Aorta (tissue), 5 donors: ENCODE measurements around the gene BACE2. TPM values are rescaled to one million over a fixed set of nuclear protein-coding genes. Genes with fewer than 3 reads are reported as not detected.

Experiments
- ATAC-seq: fragments of 200-7000 bp; cut with Tn5 transposase; one replicate; pipeline ENCODE4 v1.9.1; 2022; ENCODE audit warnings: moderate library complexity; ENCODE audit not compliant: low FRiP score
- DNase-seq, 2 donors: peaks; one replicate each; pipeline ENCODE4 v3.0.0-alpha.2; 2020
- H3K27ac ChIP-seq, 2 donors: one replicate each; pipeline ENCODE4 v1.5.1; 2013; ENCODE audit warnings: low read length in 2 of 2, mild to moderate bottlenecking in 2 of 2, moderate library complexity in 2 of 2, control low read depth in 1 of 2, inconsistent platforms in 1 of 2, low read depth in 1 of 2
- H3K27me3 ChIP-seq, 2 donors: one replicate each; pipeline ENCODE4 v1.6.1; 2013; ENCODE audit warnings: control low read depth in 1 of 2, low read length in 1 of 2, mild to moderate bottlenecking in 1 of 2, moderate library complexity in 1 of 2; ENCODE audit not compliant: insufficient read depth in 2 of 2, control insufficient read depth in 1 of 2
- H3K36me3 ChIP-seq, 2 donors: one replicate each; pipeline ENCODE4 v1.6.1; 2013; ENCODE audit warnings: control low read depth in 1 of 2, low read length in 1 of 2, mild to moderate bottlenecking in 1 of 2; ENCODE audit not compliant: insufficient read depth in 2 of 2, control insufficient read depth in 1 of 2
- H3K4me1 ChIP-seq, 2 donors: one replicate each; pipeline ENCODE4 v1.6.1; 2013; ENCODE audit warnings: low read length in 2 of 2, control low read depth in 1 of 2, mild to moderate bottlenecking in 1 of 2, moderate library complexity in 1 of 2; ENCODE audit not compliant: insufficient read depth in 2 of 2, control insufficient read depth in 1 of 2
- H3K4me3 ChIP-seq, 2 donors: one replicate each; pipeline ENCODE4 v1.5.1; 2013; ENCODE audit warnings: low read length in 2 of 2, control low read depth in 1 of 2, mild to moderate bottlenecking in 1 of 2
- H3K9me3 ChIP-seq: one replicate; pipeline ENCODE4 v1.6.1; 2013; ENCODE audit warnings: mild to moderate bottlenecking, low read length; ENCODE audit not compliant: control insufficient read depth
- WGBS, 2 donors: extraction: QIAGEN DNeasy Blood & Tissue Kit; methylation state at CpG; one replicate each; pipeline ENCODE4 v1.1.7; 2013; 5-methylcytosine and 5-hydroxymethylcytosine counted together
- intact Hi-C, 2 donors: fragments of 100-400 bp; cut with DNase I; formaldehyde crosslinking; loops; one replicate each; pipeline versions ENCODE4 v1.14.2 to v1.15.0; 2022
- polyA plus RNA-seq, 2 donors: library from polyadenylated mRNA; stranded (reverse); fragments of 200-250 nt; gene quantifications; one replicate each; pipeline ENCODE4 v1.2.3, GENCODE V29; 2013
- total RNA-seq, 2 donors: library from RNA; stranded (reverse); fragmentation: NEBNext Ultra II Directional; extraction: Animal tissue kit (Norgen Biotek cat#: 25700); gene quantifications; one replicate each; pipeline ENCODE4 v1.2.1, GENCODE V29; 2021
- donor health status: healthy with polysubstance abuse.
- donor health status: Bipolar disorder and iron deficiency.
- donor health status: DM: no; HTN: no; CAD: no.
- donor health status: DM: no; HTN: no; CAD: no.
- donor health status: DM: yes; HTN: yes; CAD: no.

BACE2 gene
- total and polyA plus RNA-seq, 4 donors = 26.2 to 151 (median 66.9) TPM

DNA sequence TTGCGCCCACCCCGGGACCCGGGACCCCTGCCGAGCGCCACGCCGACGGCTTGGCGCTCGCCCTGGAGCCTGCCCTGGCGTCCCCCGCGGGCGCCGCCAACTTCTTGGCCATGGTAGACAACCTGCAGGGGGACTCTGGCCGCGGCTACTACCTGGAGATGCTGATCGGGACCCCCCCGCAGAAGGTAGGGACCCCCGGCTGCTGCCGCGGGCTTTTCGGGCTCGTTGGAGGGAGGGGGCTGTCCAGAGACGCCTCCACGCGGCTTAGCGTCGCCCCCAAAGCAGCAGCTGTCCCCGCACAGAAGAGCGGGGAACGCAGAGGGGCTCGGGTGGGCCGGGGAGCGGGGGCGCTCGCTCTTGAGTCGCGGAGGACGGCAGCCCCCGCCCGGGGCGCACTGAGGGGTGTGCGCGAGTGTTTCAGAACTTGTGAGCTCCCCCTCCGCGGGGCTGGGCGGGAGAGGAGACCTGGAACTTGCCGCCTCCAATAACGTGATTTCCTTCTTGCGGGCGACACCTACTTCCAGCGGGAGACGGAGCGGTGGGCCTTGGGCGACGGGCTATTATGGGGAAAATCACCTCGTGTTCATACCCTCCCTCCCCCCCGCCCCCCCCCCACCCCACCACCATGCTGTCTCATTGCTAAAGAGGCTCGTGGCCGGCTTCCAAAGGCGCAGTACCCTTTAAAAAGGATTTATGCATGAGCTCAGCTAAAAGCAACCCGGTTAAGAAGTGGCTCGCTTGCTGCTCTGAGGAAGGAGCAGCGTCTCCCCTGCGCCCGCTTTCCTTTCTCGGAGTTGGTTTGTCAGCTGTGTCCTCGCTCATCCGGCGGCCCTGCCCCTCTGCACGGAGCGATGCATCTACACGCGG, 664 bp downstream of the BACE2 start:
- no peaks in the 10 kb centered on the region for H3K4me1 ChIP-seq
- WGBS, 2 donors = 0 to 1% methylated on average over 67 to 75 of the region's 75 CpGs
- intact Hi-C loops = loop anchor here (2.0 to 5.0 kb wide), 4 partner anchors 69 to 254 kb away; no protein-coding TSS in a partner anchor

DNA sequence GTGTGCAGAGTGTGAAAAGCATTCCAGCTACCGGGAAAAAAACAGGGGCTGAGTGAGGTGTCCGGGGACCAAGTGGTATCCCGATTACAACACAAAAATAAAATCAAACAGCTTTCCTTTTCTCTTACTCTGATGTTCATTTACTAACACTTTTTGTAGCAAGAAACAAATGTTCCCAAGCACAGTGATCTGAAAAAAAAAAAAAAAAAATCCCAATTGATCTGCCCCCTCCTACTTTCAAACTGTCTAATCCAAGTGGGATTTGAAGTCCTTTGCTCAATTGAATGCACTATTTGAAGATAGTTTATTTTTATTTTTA, 1.3 kb downstream of the BACE2 start:
- Histone ChIP-seq H3K9me3 (no peaks in the 10 kb centered on the region), H3K27ac (peak overlapping the region in 1 of 2 donors; percentile 23), H3K4me1 (no peaks in the 10 kb centered on the region), H3K27me3 (no peaks in the 10 kb centered on the region), H3K4me3 (peak overlapping the region; percentile 94 to 97), H3K36me3 (no peaks in the 10 kb centered on the region)
- ATAC-seq = no peak
- intact Hi-C loops = loop anchor here (2.0 to 5.0 kb wide), 4 partner anchors 68 to 253 kb away; no protein-coding TSS in a partner anchor
- 0 to 1% methylated on average over 3 of the region's 3 CpGs for WGBS, 2 donors
- no peak for DNase-seq

More for the DNA sequence above, 664 bp downstream of the BACE2 start:
- peak overlapping the region; percentile 94 to 97 for H3K4me3 ChIP-seq
- peak overlapping the region; percentile 49 to 85 for H3K27ac ChIP-seq
- peak; percentile 78 to 88 for DNase-seq
- no peaks in the 10 kb centered on the region for H3K36me3 ChIP-seq
- peak; percentile 49 for ATAC-seq
- no peaks in the 10 kb centered on the region for H3K9me3 ChIP-seq
- H3K27me3 ChIP-seq = no peaks in the 10 kb centered on the region

DNA sequence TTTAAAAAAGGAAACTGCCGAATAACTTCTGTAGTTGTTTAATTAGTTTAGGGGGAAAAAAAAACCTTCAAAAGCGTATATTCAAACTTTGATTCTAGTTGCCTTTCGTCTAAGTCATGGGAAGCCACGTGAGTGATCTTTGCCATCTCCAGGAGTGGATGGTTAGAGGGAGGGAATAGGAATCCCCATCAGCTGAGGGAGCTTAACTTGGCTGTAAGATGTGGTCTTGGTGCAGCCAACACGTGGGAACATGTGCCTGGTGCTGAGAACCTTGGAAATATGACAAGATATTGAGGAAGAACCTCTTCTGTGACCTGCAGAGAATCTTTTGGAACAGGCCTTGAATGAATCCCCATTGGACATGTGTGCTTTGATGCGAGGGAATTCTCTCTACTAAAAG, 1.7 kb downstream of the BACE2 start:
- H3K9me3 ChIP-seq = no peaks in the 10 kb centered on the region
- no peak overlapping the region for H3K4me3 ChIP-seq
- no peaks in the 10 kb centered on the region for H3K36me3 ChIP-seq
- DNase-seq (no peak), ATAC-seq (no peak)
- H3K27me3 ChIP-seq = no peaks in the 10 kb centered on the region
- intact Hi-C loops = loop anchor here (2.0 to 5.0 kb wide), 5 partner anchors 38 to 253 kb away; no protein-coding TSS in a partner anchor
- 33 to 50% methylated on average over 6 of the region's 6 CpGs for WGBS, 2 donors
- H3K27ac ChIP-seq = no peak overlapping the region
- H3K4me1 ChIP-seq = no peaks in the 10 kb centered on the region

DNA sequence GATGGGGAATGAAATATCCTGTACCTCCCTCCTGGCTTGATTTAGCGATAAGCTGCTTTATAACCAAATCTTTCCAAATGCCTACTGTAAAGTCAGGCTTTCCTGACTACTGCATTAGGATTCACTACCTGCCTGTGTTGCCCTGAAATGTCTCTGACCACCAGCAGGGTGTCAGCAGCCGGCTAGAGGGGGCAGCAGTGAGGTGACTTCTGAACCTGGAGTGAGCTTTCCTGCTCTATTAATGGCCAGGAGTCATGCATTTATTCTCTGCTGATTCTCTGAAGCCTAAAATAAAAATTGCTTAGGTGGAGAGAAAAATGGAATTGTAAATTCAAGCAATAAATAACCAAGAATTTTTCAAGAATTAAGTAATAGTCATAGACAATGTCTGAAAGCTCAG, 2.5 kb downstream of the BACE2 start:
- peak in 1 of 2 donors; percentile 82 for DNase-seq
- Histone ChIP-seq H3K36me3 (no peaks in the 10 kb centered on the region), H3K27ac (peak overlapping the region in 1 of 2 donors; percentile 32), H3K4me1 (peaks cover 3% of the 10 kb centered on the region in 2 donors), H3K4me3 (no peak overlapping the region), H3K27me3 (no peaks in the 10 kb centered on the region), H3K9me3 (no peaks in the 10 kb centered on the region)
- intact Hi-C loops = loop anchor here in 1 of 2 donors (5.0 kb wide), 1 partner anchor 37 kb away; no protein-coding TSS in a partner anchor
- no peak for ATAC-seq
- 41 to 52% methylated on average over 2 of the region's 2 CpGs for WGBS, 2 donors

DNA sequence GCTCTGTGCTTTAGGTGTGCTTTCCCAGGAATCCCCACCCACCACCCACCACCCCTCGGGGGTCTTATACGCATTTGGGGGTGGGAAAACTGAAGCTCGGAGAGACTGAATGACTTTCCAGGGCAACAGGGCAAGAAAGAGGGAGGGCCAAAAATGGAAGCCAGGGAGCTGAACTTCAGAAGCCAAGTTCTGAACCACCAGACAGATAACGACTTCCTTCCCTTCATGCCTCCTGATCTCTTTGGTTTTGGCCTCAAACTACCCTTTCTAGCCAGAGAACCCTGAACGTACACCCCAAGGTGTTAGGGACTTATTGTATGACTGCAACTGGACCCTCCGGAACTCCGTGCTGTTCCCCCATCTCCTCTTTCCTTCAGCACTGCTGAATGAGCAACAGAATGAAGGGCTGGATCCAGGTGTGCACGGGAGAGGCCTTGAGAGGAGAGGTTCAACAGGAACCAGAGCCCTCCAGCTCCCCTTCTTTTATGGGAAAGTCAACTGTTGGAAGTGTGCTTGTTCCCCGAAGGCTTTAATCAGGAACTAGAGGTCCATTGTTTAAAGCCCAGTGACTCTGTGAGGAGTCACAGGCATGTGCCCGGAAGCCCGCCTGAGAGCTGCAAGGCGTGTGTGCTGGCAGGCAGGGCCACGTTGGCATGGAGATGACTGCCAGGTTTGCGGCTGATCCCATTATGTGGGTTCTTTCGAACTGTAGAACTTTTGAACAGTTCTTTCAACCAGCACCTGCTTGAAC, 3.1 kb downstream of the BACE2 start:
- DNase-seq = peak; percentile 68 to 81
- intact Hi-C loops = loop anchor here in 1 of 2 donors (5.0 kb wide), 1 partner anchor 36 kb away; no protein-coding TSS in a partner anchor
- Histone ChIP-seq H3K4me3 (no peak overlapping the region), H3K9me3 (no peaks in the 10 kb centered on the region), H3K27ac (peak overlapping the region in 1 of 2 donors; percentile 32), H3K4me1 (peaks cover 3 to 4% of the 10 kb centered on the region in 2 donors), H3K36me3 (no peaks in the 10 kb centered on the region), H3K27me3 (no peaks in the 10 kb centered on the region)
- WGBS, 2 donors = 28 to 42% methylated on average over 15 of the region's 15 CpGs
- ATAC-seq = no peak

DNA sequence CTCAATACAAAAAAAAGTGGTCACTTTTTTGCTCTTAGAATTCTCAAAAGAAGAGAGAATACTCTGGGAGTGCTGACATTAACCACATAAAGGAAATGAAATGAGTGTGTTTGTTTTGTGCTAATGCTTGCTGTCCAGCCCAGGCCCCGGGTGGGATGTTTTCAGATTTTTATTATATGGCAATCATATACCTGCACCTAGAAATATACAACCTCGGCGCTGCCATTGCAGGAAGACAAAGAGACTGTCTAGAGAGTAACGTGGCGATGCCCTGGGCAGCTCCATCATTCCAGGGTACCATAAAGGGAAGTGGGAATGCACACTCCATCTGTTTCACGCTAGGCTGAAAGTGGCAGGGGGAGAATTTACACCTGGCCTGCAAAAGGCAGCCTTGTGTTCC, 7.1 kb downstream of the BACE2 start:
- intact Hi-C loops = no loop called here
- WGBS, 2 donors = 70 to 76% methylated on average over 6 of the region's 6 CpGs
- H3K36me3 ChIP-seq = no peaks in the 10 kb centered on the region
- no peak overlapping the region for H3K4me3 ChIP-seq
- no peak overlapping the region for H3K27ac ChIP-seq
- no peak for ATAC-seq
- no peak for DNase-seq
- no peaks in the 10 kb centered on the region for H3K27me3 ChIP-seq
- H3K9me3 ChIP-seq = no peaks in the 10 kb centered on the region
- H3K4me1 ChIP-seq = peaks cover 8% of the 10 kb centered on the region in 2 donors

DNA sequence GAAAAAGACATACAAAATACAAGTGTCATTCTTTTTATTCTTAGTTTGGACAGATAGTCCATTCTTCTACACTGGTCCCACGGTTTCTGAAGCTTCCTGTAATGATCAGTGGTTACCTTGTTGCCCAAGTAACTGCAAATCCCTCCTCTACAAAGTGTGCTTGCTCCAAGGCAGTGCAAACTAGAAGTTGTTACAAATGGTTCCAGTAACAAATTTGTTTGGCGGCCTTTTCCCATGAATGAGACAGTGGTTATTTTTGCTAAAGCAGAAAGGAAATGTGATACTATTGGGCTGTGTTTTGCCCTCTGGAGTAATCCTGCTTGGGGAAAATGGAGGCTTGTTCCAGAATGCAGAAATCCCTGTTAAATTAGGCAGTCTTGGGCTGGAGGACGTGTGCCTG, 8.9 kb downstream of the BACE2 start:
- no peaks in the 10 kb centered on the region for H3K36me3 ChIP-seq
- no peak overlapping the region for H3K4me3 ChIP-seq
- ATAC-seq = peak; percentile 4
- no peak overlapping the region for H3K27ac ChIP-seq
- no peaks in the 10 kb centered on the region for H3K27me3 ChIP-seq
- H3K9me3 ChIP-seq = no peaks in the 10 kb centered on the region
- H3K4me1 ChIP-seq = peaks cover 8% of the 10 kb centered on the region in 2 donors
- intact Hi-C loops = no loop called here
- 46 to 52% methylated on average over 3 of the region's 3 CpGs for WGBS, 2 donors
- no peak for DNase-seq

DNA sequence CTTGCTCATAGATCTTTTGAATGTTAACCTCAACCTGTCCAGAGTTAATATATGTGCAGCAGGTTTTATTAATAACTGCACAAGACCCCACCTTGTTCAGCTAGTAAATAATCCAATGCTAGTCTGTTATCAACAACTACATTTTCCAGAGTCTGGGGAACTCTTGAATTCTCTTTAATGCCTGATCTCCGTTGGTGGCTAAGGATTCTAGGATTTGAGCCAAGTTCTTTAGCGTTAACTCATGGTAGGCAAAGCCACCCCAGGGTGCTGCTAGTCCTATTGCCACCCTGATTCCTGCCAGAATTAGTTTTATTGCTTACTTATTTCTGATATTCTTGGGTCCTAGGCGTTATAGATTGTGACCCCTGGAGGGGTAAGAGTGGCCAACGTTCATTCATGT, 12.8 kb downstream of the BACE2 start:
- no peak overlapping the region for H3K4me3 ChIP-seq
- intact Hi-C loops = no loop called here
- no peak overlapping the region for H3K27ac ChIP-seq
- WGBS, 2 donors = 45 to 54% methylated on average over 4 of the region's 4 CpGs
- no peaks in the 10 kb centered on the region for H3K27me3 ChIP-seq
- peaks cover 12% of the 10 kb centered on the region in 2 donors for H3K4me1 ChIP-seq
- DNase-seq (no peak), ATAC-seq (no peak)
- no peaks in the 10 kb centered on the region for H3K9me3 ChIP-seq
- no peaks in the 10 kb centered on the region for H3K36me3 ChIP-seq
